SU-DHL-6 (cell line): ENCODE results near the gene DMRTB1.

ENCODE experiments used
- H2AFZ ChIP-seq: fragments of 200-600 bp; sonication (generic); 2 replicates; pipeline ENCODE4 v1.6.1; 2014; ENCODE audit warnings: low read depth, mild to moderate bottlenecking, moderate library complexity, mixed read lengths, antibody characterized with exemption, low read length; ENCODE audit not compliant: severe bottlenecking
- H3F3A ChIP-seq: fragments of 200-600 bp; shearing (Covaris generic); 2 replicates; pipeline ENCODE4 v1.6.0; 2016; ENCODE audit warnings: antibody characterized with exemption, mild to moderate bottlenecking; ENCODE audit not compliant: insufficient read depth
- H3K27ac ChIP-seq: fragments of 200-600 bp; sonication (generic); 2 replicates; pipeline ENCODE4 v1.5.1; 2016; ENCODE audit warnings: low read depth, mild to moderate bottlenecking, low read length, moderate library complexity, mixed read lengths
- H3K27me3 ChIP-seq: fragments of 200-600 bp; sonication (generic), shearing (Covaris generic); 2 replicates; pipeline ENCODE4 v1.6.0; 2014; ENCODE audit warnings: mild to moderate bottlenecking, low read length
- H3K36me3 ChIP-seq: fragments of 200-600 bp; sonication (generic); 2 replicates; pipeline ENCODE4 v1.6.1; 2014; ENCODE audit warnings: mild to moderate bottlenecking, low read length, mixed read lengths
- H3K4me2 ChIP-seq: fragments of 300-600, 200-600 bp; shearing (Covaris generic), sonication (generic); 2 replicates; pipeline ENCODE4 v1.6.0; 2014; ENCODE audit warnings: low read length, low read depth, mild to moderate bottlenecking; ENCODE audit not compliant: poor library complexity, severe bottlenecking
- H3K4me3 ChIP-seq: fragments of 200-600 bp; sonication (generic); 2 replicates; pipeline ENCODE4 v1.5.1; 2014; ENCODE audit warnings: antibody characterized with exemption, low read length, mild to moderate bottlenecking, mixed read lengths; ENCODE audit not compliant: insufficient read depth, poor library complexity, severe bottlenecking
- H3K79me2 ChIP-seq: fragments of 200-600 bp; sonication (generic); 2 replicates; pipeline ENCODE4 v1.6.1; 2014; ENCODE audit warnings: mild to moderate bottlenecking, low read length, moderate library complexity; ENCODE audit not compliant: insufficient read depth
- H3K9ac ChIP-seq: fragments of 200-600 bp; sonication (generic); 2 replicates; pipeline ENCODE4 v1.7.0; 2014; ENCODE audit warnings: mild to moderate bottlenecking, low read length
- H3K9me2 ChIP-seq: fragments of 200-600 bp; sonication (generic); replicated peaks from 2 replicates; pipeline ENCODE4 v1.6.1; 2014; ENCODE audit warnings: low read length; ENCODE audit not compliant: insufficient read depth
- H3K9me3 ChIP-seq: fragments of 200-600 bp; sonication (generic); 2 replicates; pipeline ENCODE4 v1.6.1; 2014; ENCODE audit warnings: low read length, mixed read lengths; ENCODE audit not compliant: insufficient read depth
- H4K20me1 ChIP-seq: fragments of 200-600 bp; sonication (generic); 2 replicates; pipeline ENCODE4 v1.6.1; 2014; ENCODE audit warnings: low read depth, mild to moderate bottlenecking, antibody characterized with exemption, low read length, moderate library complexity, mixed read lengths
- EZH2phosphoT487 ChIP-seq: fragments of 200-600 bp; sonication (generic), shearing (Covaris generic); conservative IDR thresholded peaks from 2 replicates; pipeline ENCODE4 v1.6.1; 2018; ENCODE audit warnings: mild to moderate bottlenecking, antibody characterized with exemption, low read length, moderate library complexity, mixed read lengths
- TF ChIP-seq, protein P1 (sequence below): fragments of 200-600 bp; sonication (generic); IDR thresholded peaks from one replicate; pipeline ENCODE4 v1.5.1; 2017; ENCODE audit warnings: antibody characterized with exemption, mild to moderate bottlenecking, low read length, moderate library complexity; ENCODE audit not compliant: insufficient read depth, poor library complexity, severe bottlenecking

DMRTB1 gene

DNA sequence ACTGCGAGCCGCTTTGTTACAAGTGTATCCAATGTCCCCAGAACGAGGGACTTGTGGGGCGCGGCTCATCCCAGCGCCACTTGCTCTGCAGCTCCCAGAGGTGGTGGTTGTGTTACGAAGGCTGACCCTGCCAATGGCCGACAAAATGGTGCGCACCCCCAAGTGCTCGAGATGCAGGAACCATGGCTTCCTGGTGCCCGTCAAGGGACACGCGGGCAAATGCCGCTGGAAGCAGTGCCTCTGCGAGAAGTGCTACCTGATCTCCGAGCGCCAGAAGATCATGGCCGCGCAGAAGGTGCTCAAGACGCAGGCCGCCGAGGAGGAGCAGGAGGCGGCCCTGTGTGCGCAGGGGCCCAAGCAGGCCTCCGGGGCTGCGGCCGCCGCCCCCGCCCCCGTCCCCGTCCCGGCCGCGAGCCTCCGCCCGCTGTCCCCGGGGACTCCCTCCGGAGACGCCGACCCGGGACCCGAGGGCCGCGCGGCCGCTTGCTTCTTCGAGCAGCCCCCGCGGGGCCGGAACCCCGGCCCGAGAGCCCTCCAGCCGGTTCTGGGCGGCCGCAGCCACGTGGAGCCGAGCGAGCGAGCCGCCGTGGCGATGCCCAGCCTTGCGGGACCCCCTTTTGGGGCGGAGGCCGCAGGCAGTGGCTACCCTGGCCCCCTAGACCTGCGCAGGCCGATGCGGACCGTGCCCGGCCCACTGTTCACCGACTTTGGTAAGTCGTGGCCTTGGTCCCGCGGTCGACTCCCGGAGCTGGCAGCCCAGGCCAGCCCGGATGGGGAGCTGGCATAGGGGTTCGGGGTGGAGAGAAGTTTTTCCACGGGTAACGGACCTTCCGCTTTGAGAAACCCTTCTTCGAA, at the start of gene DMRTB1:
Gene DMRTB1, plus strand, starts transcription at position 79 of the 855 bp plus-strand sequence. Its CDS starts 55 bp downstream, at position 134.
- H3K4me2 ChIP-seq: no peak within 1 kb of the TSS

DNA sequence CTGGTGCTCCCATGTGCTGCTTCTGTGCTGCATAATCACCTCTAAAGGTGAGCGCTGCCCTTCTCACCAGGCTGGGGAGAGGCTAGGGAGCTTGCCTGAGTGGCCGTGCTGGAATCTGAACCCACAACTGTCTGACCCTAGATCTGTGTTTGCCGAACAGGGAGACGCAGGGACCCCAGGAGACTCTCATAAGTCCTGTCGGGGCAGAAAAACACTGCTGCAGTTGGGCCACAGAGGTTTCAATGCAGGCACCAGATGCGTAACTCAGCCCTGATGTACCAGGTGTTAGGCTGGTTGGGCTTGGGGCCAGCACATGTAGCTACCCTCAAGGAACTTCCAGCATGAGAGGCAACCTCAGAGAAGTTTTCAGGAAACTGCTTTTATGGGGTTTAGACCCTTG, 49.5 kb upstream of the DMRTB1 start:
- Histone ChIP-seq H3K4me2 (no peak overlapping the region), H3F3A (no peaks in the 10 kb centered on the region), H3K27ac (no peak overlapping the region), H4K20me1 (no peaks in the 10 kb centered on the region), H2AFZ (no peak overlapping the region), H3K9me3 (no peaks in the 10 kb centered on the region), H3K27me3 (no peaks in the 10 kb centered on the region), H3K79me2 (no peaks in the 10 kb centered on the region), H3K9me2 (no peaks in the 10 kb centered on the region), H3K4me3 (no peak overlapping the region), H3K36me3 (no peaks in the 10 kb centered on the region), H3K9ac (no peak overlapping the region)
- no peak for TF ChIP-seq EZH2phosphoT487
- TF ChIP-seq, protein P1, sequence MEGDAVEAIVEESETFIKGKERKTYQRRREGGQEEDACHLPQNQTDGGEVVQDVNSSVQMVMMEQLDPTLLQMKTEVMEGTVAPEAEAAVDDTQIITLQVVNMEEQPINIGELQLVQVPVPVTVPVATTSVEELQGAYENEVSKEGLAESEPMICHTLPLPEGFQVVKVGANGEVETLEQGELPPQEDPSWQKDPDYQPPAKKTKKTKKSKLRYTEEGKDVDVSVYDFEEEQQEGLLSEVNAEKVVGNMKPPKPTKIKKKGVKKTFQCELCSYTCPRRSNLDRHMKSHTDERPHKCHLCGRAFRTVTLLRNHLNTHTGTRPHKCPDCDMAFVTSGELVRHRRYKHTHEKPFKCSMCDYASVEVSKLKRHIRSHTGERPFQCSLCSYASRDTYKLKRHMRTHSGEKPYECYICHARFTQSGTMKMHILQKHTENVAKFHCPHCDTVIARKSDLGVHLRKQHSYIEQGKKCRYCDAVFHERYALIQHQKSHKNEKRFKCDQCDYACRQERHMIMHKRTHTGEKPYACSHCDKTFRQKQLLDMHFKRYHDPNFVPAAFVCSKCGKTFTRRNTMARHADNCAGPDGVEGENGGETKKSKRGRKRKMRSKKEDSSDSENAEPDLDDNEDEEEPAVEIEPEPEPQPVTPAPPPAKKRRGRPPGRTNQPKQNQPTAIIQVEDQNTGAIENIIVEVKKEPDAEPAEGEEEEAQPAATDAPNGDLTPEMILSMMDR: no peak

More for the DNA sequence above, at the start of gene DMRTB1:
- Histone ChIP-seq H3K27ac (no peak within 1 kb of the TSS), H2AFZ (no peak within 1 kb of the TSS), H3K4me3 (no peak within 1 kb of the TSS), H3K9ac (no peak within 1 kb of the TSS), H3K9me3 (no peaks in the 10 kb centered on the region), H4K20me1 (no peaks in the 10 kb centered on the region), H3K79me2 (no peaks in the 10 kb centered on the region), H3K9me2 (no peaks in the 10 kb centered on the region), H3K27me3 (no peaks in the 10 kb centered on the region), H3K36me3 (no peaks in the 10 kb centered on the region), H3F3A (no peaks in the 10 kb centered on the region)
- no peak for TF ChIP-seq EZH2phosphoT487
- TF ChIP-seq, protein P1: no peak

DNA sequence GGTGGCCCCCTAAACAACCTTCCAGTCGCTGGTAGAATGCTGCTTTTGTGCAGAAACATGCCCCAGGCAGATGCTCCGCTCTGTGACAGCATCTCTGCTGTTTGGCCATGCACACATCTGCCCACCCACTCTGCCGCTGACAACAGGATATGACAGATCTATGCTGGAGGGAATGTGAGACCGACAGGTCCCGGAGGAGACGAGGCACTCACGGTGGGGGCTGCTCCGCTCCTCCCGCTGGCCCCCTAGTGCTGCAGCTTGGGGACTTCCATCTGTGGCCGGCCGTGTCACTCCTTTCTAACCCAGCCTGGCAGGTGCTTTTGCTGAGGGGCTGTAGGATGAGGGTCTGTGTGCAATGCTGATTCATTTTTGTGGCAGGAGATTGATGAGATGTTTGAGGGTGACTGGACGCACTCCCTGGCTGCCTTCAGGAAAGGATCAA, 49.1 kb upstream of the DMRTB1 start:
- no peaks in the 10 kb centered on the region for H3K36me3 ChIP-seq
- no peak overlapping the region for H3K27ac ChIP-seq
- H3F3A ChIP-seq: no peaks in the 10 kb centered on the region
- H4K20me1 ChIP-seq: no peaks in the 10 kb centered on the region
- H3K79me2 ChIP-seq: no peaks in the 10 kb centered on the region
- no peak overlapping the region for H3K4me3 ChIP-seq
- H3K9me3 ChIP-seq: no peaks in the 10 kb centered on the region
- no peak for TF ChIP-seq EZH2phosphoT487
- TF ChIP-seq, protein P1: no peak
- no peak overlapping the region for H2AFZ ChIP-seq
- H3K4me2 ChIP-seq: no peak overlapping the region
- H3K9ac ChIP-seq: no peak overlapping the region
- H3K27me3 ChIP-seq: no peaks in the 10 kb centered on the region
- no peaks in the 10 kb centered on the region for H3K9me2 ChIP-seq
